ENCODE results near the gene GPR21. TPM values are rescaled to one million over a fixed set of nuclear protein-coding genes. Genes with fewer than 3 reads are reported as not detected.

Gene GPR21
- total RNA-seq, 1 donor, result 1.4 TPM

DNA sequence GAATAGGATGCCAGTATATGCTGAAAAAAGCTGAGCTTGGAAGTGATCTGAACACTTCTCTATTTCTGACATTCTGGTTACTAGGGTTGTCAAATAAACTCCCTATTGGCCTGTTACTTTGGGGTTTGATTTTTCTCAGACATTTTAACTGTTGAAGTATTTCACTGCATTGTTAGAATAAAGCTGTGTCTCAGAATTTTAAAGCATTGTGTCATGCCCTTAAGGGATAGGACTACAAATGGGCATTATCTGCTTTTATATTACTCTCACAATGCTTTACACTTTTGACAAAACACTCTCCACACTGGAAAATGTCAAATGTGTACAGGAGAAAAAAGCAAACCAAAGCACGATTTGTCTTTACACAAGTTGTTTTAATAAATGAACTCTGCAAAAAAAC is 16.8 kb upstream of the GPR21 start:
- Histone ChIP-seq H3K4me2 (ENCODE audit: insufficient read depth, low read length) (no peak overlapping the region), H3K4me3 (ENCODE audit: insufficient read depth, low read length) (no peak overlapping the region), H3K9me3 (ENCODE audit: low read depth, low read length) (no peaks in the 10 kb centered on the region), H4K20me1 (ENCODE audit: insufficient read depth, low read length) (no peaks in the 10 kb centered on the region), H3K36me3 (ENCODE audit: insufficient read depth, low read length) (peaks cover 17% of the 10 kb centered on the region), H3K4me1 (ENCODE audit: insufficient read depth, low read length) (peaks cover 11% of the 10 kb centered on the region), H3K27me3 (ENCODE audit: insufficient read depth, low read length) (no peaks in the 10 kb centered on the region), H2AFZ (ENCODE audit: low read length) (no peak overlapping the region), H3K27ac (ENCODE audit: low read depth, low read length) (no peak overlapping the region), H3K79me2 (ENCODE audit: insufficient read depth, low read length) (no peaks in the 10 kb centered on the region)
- TF ChIP-seq, protein P1, sequence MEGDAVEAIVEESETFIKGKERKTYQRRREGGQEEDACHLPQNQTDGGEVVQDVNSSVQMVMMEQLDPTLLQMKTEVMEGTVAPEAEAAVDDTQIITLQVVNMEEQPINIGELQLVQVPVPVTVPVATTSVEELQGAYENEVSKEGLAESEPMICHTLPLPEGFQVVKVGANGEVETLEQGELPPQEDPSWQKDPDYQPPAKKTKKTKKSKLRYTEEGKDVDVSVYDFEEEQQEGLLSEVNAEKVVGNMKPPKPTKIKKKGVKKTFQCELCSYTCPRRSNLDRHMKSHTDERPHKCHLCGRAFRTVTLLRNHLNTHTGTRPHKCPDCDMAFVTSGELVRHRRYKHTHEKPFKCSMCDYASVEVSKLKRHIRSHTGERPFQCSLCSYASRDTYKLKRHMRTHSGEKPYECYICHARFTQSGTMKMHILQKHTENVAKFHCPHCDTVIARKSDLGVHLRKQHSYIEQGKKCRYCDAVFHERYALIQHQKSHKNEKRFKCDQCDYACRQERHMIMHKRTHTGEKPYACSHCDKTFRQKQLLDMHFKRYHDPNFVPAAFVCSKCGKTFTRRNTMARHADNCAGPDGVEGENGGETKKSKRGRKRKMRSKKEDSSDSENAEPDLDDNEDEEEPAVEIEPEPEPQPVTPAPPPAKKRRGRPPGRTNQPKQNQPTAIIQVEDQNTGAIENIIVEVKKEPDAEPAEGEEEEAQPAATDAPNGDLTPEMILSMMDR (IDR thresholded peaks at IDR 0.05; ENCODE audit: extremely low read depth, low read depth, low read length), result no peak
- no peak for DNase-seq (ENCODE audit: insufficient read length, low spot score, missing footprints)

DNA sequence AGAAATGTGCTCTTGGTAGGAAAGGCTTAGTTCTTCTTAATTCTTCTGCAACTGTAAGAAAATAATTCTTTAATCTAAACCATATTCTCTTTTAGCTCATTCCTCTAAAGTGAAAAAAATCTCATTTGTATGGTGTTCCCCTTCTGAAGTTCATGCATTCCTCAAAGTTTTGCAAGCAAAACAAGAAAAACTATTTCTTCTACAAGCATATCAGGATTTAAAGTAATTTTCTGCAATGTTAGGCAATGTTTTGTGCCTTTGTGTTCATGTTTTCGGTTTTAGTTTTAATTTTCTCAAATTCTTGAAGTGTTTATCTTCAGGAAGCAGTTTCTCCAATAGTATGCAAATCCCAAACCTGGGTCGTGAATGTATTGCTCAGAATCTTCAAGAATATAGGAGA is 12.7 kb upstream of the GPR21 start:
- Histone ChIP-seq H2AFZ (ENCODE audit: low read length) (no peak overlapping the region), H3K4me1 (ENCODE audit: insufficient read depth, low read length) (no peaks in the 10 kb centered on the region), H3K27me3 (ENCODE audit: insufficient read depth, low read length) (no peaks in the 10 kb centered on the region), H3K9me3 (ENCODE audit: low read depth, low read length) (no peaks in the 10 kb centered on the region), H3K4me3 (ENCODE audit: insufficient read depth, low read length) (no peak overlapping the region), H3K36me3 (ENCODE audit: insufficient read depth, low read length) (peaks cover 24% of the 10 kb centered on the region), H3K79me2 (ENCODE audit: insufficient read depth, low read length) (no peaks in the 10 kb centered on the region), H3K27ac (ENCODE audit: low read depth, low read length) (no peak overlapping the region), H4K20me1 (ENCODE audit: insufficient read depth, low read length) (no peaks in the 10 kb centered on the region), H3K4me2 (ENCODE audit: insufficient read depth, low read length) (no peak overlapping the region)
- DNase-seq (ENCODE audit: insufficient read length, low spot score, missing footprints), result no peak
- TF ChIP-seq, protein P1 (IDR thresholded peaks at IDR 0.05; ENCODE audit: extremely low read depth, low read depth, low read length), result no peak

DNA sequence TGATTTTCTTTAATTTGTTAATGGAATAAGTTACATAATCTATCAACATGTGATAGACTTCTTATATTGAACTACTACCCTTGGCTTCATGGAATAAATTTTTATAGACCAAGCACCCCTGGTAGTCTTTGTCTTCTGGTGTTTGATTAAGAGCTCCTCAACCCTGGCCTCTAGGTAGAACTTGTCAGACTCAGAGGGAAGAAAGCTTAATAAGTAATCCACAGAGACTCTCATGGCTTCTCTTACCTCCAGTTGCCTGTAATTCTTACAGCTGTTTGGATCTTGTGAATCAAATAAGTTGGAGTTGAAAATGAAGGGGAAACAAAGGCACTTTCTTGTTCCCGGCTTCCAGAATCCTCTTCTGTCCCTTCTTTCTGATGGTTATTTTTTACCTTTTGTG is 7.0 kb upstream of the GPR21 start:
- Histone ChIP-seq H3K36me3 (ENCODE audit: insufficient read depth, low read length) (peaks cover 9% of the 10 kb centered on the region), H3K4me3 (ENCODE audit: insufficient read depth, low read length) (no peak overlapping the region), H3K27ac (ENCODE audit: low read depth, low read length) (no peak overlapping the region), H3K79me2 (ENCODE audit: insufficient read depth, low read length) (no peaks in the 10 kb centered on the region), H3K4me1 (ENCODE audit: insufficient read depth, low read length) (no peaks in the 10 kb centered on the region), H3K4me2 (ENCODE audit: insufficient read depth, low read length) (no peak overlapping the region), H3K9me3 (ENCODE audit: low read depth, low read length) (no peaks in the 10 kb centered on the region), H4K20me1 (ENCODE audit: insufficient read depth, low read length) (no peaks in the 10 kb centered on the region), H2AFZ (ENCODE audit: low read length) (no peak overlapping the region), H3K27me3 (ENCODE audit: insufficient read depth, low read length) (no peaks in the 10 kb centered on the region)
- DNase-seq (ENCODE audit: insufficient read length, low spot score, missing footprints), result no peak
- TF ChIP-seq, protein P1 (IDR thresholded peaks at IDR 0.05; ENCODE audit: extremely low read depth, low read depth, low read length), result no peak

DNA sequence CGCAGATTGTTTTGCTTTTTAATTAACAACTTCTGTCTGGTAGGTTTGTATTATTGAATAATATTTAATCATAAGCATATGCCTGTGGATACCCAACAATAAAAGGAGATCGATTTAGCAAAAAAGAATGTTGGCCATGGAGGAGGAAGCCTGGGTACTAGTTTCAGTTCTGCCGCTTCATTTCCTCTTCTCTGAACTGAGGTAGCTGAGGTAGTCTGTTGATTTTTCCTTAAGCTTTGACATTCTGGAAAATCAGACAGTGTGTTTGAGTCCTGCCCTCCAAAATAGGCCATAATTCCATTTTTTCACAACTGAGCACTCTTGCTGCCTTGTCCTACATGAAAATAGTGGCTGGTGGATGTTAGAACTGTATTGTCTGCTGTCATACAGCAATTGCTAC is 6.0 kb upstream of the GPR21 start:
- Histone ChIP-seq H3K27ac (ENCODE audit: low read depth, low read length) (no peak overlapping the region), H4K20me1 (ENCODE audit: insufficient read depth, low read length) (no peaks in the 10 kb centered on the region), H3K4me2 (ENCODE audit: insufficient read depth, low read length) (no peak overlapping the region), H3K9me3 (ENCODE audit: low read depth, low read length) (no peaks in the 10 kb centered on the region), H3K79me2 (ENCODE audit: insufficient read depth, low read length) (no peaks in the 10 kb centered on the region), H2AFZ (ENCODE audit: low read length) (no peak overlapping the region), H3K4me1 (ENCODE audit: insufficient read depth, low read length) (no peaks in the 10 kb centered on the region), H3K36me3 (ENCODE audit: insufficient read depth, low read length) (peaks cover 4% of the 10 kb centered on the region), H3K4me3 (ENCODE audit: insufficient read depth, low read length) (no peak overlapping the region), H3K27me3 (ENCODE audit: insufficient read depth, low read length) (no peaks in the 10 kb centered on the region)
- TF ChIP-seq, protein P1 (IDR thresholded peaks at IDR 0.05; ENCODE audit: extremely low read depth, low read depth, low read length), result no peak
- no peak for DNase-seq (ENCODE audit: insufficient read length, low spot score, missing footprints)
